ENCODE measurements around the gene YY1. TPM values are rescaled to one million over a fixed set of nuclear protein-coding genes. Genes with fewer than 3 reads are reported as not detected.
A peak's percentile ranks its signal among the peaks of the same experiment; 100 is the strongest.

YY1 gene
- total RNA-seq, 4 donors from 2014 or later: 50.8 to 61.3 (median 58.6) TPM

DNA sequence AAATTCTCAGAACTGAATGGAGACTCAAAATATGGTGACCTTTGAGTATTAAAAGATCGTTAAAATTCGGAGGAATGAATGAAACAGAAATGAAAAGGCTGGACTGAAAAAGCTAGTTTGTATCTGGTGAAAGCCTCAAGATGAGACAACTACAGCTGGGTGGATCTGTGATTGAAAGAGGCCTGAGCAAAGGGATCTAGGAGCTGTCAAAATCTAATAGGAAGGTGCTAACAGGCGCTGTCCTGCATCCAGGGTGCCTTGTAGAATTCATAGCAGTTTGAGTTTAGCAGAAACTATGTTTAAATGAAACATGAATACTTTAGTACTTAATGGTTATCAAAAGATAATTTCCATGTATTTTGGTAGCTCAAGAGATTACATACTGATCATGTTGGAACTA, 2.3 kb downstream of the YY1 start:
- Histone ChIP-seq H3K27me3 (no peaks in the 10 kb centered on the region), H3K4me3 (peak overlapping the region in 3 of 4 donors; percentile 49 to 100 (median 100)), H3K27ac (peak overlapping the region; percentile 99 to 100 (median 100)), H3K9me3 (no peaks in the 10 kb centered on the region), H3K36me3 (no peaks in the 10 kb centered on the region), H3K4me1 (peaks cover 39 to 69% (median 55%) of the 10 kb centered on the region in 4 donors)
- in situ Hi-C loops (cut with MboI; ENCODE audit: low pct_ligation_motif_present in 1 of 4, low pct_unique_long_range_greater_than_20kb in 1 of 4, low sequenced_read_pairs in 3 of 4): no loop called here
- intact Hi-C loops (cut with DNase I; ENCODE audit: low total_unique reads): no loop called here
- DNase-seq: no peak
- TF ChIP-seq, protein P1, sequence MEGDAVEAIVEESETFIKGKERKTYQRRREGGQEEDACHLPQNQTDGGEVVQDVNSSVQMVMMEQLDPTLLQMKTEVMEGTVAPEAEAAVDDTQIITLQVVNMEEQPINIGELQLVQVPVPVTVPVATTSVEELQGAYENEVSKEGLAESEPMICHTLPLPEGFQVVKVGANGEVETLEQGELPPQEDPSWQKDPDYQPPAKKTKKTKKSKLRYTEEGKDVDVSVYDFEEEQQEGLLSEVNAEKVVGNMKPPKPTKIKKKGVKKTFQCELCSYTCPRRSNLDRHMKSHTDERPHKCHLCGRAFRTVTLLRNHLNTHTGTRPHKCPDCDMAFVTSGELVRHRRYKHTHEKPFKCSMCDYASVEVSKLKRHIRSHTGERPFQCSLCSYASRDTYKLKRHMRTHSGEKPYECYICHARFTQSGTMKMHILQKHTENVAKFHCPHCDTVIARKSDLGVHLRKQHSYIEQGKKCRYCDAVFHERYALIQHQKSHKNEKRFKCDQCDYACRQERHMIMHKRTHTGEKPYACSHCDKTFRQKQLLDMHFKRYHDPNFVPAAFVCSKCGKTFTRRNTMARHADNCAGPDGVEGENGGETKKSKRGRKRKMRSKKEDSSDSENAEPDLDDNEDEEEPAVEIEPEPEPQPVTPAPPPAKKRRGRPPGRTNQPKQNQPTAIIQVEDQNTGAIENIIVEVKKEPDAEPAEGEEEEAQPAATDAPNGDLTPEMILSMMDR (IDR thresholded peaks at IDR 0.05): no peak
- TF ChIP-seq POLR2AphosphoS5 (IDR thresholded peaks at IDR 0.05) (no peak), EP300 (IDR thresholded peaks at IDR 0.05; ENCODE audit: low read depth) (no peak), POLR2A (IDR thresholded peaks at IDR 0.05) (no peak)
- 22 to 25% methylated on average over 3 of the region's 3 CpGs for WGBS, 2 donors (ENCODE audit: low coverage in 1 of 2)

DNA sequence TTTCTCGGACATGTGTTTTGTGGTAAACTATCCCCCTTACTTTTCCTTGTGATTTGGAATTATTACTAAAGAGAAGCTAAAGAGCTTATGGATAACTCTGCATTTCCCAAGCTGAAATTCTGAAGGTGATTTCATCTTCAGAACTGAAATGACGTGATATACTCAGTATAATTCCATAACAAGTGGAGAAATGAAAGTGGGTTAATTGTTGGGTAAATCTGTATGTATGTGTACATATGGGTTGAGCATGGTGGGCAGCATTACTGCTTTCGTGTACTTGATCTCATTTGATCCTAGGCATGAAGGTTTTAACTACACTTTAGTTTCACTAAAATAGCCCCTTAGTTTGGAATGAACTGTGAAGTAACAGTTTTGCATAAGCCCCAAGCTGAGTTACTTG, 4.1 kb downstream of the YY1 start:
- Histone ChIP-seq H3K4me1 (peaks cover 38 to 71% (median 52%) of the 10 kb centered on the region in 4 donors), H3K9me3 (no peaks in the 10 kb centered on the region), H3K36me3 (no peaks in the 10 kb centered on the region), H3K27ac (no peak overlapping the region), H3K27me3 (no peaks in the 10 kb centered on the region), H3K4me3 (no peak overlapping the region)
- in situ Hi-C loops (cut with MboI; ENCODE audit: low pct_ligation_motif_present in 1 of 4, low pct_unique_long_range_greater_than_20kb in 1 of 4, low sequenced_read_pairs in 3 of 4): no loop called here
- intact Hi-C loops (cut with DNase I; ENCODE audit: low total_unique reads): no loop called here
- 64 to 94% methylated on average over 3 of the region's 3 CpGs for WGBS, 2 donors (ENCODE audit: low coverage in 1 of 2)
- no peak for DNase-seq
- TF ChIP-seq POLR2AphosphoS5 (IDR thresholded peaks at IDR 0.05) (no peak), EP300 (IDR thresholded peaks at IDR 0.05; ENCODE audit: low read depth) (no peak), POLR2A (IDR thresholded peaks at IDR 0.05) (no peak)
- TF ChIP-seq, protein P1 (IDR thresholded peaks at IDR 0.05): no peak

DNA sequence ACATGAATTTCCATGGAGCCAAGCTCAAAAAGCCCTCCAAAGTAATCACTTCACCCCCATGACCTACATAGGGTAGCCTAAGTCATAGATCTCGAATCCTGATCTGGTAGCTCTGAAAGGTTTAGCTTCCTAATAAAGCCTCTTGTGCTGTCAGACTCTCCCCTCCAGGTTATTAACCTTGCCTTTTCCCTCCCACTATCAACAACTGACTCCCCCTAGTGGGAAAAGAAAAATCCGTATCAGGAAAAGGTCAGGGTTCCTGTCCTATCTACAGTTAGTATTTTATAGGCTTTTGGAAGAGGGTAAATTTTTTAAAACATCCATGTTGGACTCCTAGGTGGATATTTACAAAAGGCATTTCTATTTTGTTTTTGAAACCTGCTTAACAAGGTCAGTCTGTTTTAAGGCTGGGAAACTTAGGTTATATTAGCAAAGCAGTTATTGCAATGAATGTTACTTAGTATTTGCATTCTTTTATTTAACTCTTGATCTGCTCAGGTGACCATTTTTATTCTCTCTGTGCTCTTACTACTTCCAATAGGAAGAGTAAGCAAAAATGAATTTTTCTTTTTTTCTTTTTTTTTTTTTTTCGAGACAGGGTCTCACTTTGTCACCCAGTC, 8.0 kb downstream of the YY1 start:
- intact Hi-C loops (cut with DNase I; ENCODE audit: low total_unique reads) (no loop called here), in situ Hi-C loops (cut with MboI; ENCODE audit: low pct_ligation_motif_present in 1 of 4, low pct_unique_long_range_greater_than_20kb in 1 of 4, low sequenced_read_pairs in 3 of 4) (no loop called here)
- WGBS, 2 donors (ENCODE audit: low coverage in 1 of 2): 17 to 29% methylated on average over 3 of the region's 3 CpGs
- Histone ChIP-seq H3K9me3 (no peaks in the 10 kb centered on the region), H3K4me1 (peaks cover 42 to 86% (median 52%) of the 10 kb centered on the region in 4 donors), H3K36me3 (no peaks in the 10 kb centered on the region), H3K27ac (peak overlapping the region; percentile 59 to 68 (median 62)), H3K27me3 (no peaks in the 10 kb centered on the region), H3K4me3 (no peak overlapping the region)
- no peak for DNase-seq
- TF ChIP-seq, protein P1 (IDR thresholded peaks at IDR 0.05): peak; percentile 51 to 66 (median 63)
- TF ChIP-seq EP300 (IDR thresholded peaks at IDR 0.05; ENCODE audit: low read depth): no peak

DNA sequence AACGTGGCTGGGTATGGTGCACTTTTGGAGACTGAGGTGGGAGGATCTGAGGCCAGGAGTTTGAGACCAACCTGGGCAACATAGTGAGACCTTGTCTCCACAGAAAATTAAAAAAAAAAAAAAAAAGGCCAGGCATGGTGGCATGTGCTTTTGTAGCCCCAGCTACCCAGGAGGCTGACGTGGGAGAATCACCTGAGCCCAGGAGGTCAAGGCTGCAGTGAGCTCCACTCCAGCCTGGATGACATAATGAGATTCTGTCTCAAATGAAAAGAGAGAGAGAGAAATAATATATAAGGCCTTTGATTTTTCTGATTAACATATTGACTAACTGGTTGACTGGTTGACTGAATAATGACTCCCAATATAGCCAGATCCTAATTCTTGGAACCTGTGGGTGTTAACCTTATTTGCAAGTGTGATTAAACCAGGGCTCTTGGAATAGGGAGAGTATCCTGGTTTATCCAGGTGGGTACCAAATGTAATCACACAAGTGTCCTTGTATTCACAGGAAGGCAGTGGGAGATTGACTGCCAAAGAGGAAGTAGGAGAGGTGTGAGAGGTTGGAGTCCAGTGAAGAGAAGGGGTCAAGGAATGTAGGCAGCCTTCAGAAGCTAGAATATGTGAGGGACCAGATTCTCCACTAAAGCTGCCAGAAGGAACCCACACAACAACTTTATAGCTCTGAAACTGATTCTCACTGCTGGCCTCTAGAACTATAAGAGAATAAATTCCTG, 12.0 kb downstream of the YY1 start:
- in situ Hi-C loops (cut with MboI; ENCODE audit: low pct_ligation_motif_present in 1 of 4, low pct_unique_long_range_greater_than_20kb in 1 of 4, low sequenced_read_pairs in 3 of 4) (loop anchor here in 1 of 4 donors (25.0 kb wide), 1 partner anchor 386 kb away; no protein-coding TSS in a partner anchor), intact Hi-C loops (cut with DNase I; ENCODE audit: low total_unique reads) (no loop called here)
- Histone ChIP-seq H3K4me1 (peaks cover 29 to 79% (median 35%) of the 10 kb centered on the region in 4 donors), H3K27me3 (no peaks in the 10 kb centered on the region), H3K4me3 (no peak overlapping the region), H3K36me3 (no peaks in the 10 kb centered on the region), H3K9me3 (no peaks in the 10 kb centered on the region), H3K27ac (no peak overlapping the region)
- no peak for TF ChIP-seq EP300 (IDR thresholded peaks at IDR 0.05; ENCODE audit: low read depth)
- no peak for TF ChIP-seq POLR2A (IDR thresholded peaks at IDR 0.05)
- TF ChIP-seq POLR2AphosphoS5 (IDR thresholded peaks at IDR 0.05): no peak
- 79 to 100% methylated on average over 2 of the region's 2 CpGs for WGBS, 2 donors (ENCODE audit: low coverage in 1 of 2)
- DNase-seq: no peak
